ENCODE results near the gene PYDC2.
"Not testable (repeated sequence)": the region's sequence is repeated elsewhere in the genome, so short reads cannot be mapped to it uniquely, and the experiment has no call there.

PYDC2 gene

GRCh38 chr3:191470080-191470479 lies 9.1 kb downstream of the PYDC2 start:
- DNase-seq (ENCODE audit: low read depth in 4 of 4, low spot score in 1 of 4) = no peak

DNA sequence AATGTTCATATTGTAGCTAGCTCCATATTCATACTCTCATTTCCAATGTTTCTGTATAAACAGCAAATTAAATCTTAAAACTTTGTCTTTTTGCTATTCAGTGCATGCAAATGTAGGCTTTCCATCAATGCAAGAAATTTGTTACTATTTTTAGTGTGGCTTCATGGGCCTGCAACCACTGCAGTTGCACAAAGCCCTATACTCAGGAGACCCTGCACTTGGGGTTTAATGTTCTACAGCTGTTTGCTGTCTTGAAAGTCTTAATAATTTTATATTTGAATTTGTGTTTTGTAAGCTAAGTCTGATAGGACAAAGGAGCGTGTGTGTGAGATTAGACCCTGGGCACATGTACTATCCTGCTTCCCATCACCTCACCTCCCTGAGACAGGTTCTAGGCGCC lies 9.6 kb downstream of the PYDC2 start:
- DNase-seq (ENCODE audit: low read depth in 4 of 4, low spot score in 1 of 4) = no peak

DNA sequence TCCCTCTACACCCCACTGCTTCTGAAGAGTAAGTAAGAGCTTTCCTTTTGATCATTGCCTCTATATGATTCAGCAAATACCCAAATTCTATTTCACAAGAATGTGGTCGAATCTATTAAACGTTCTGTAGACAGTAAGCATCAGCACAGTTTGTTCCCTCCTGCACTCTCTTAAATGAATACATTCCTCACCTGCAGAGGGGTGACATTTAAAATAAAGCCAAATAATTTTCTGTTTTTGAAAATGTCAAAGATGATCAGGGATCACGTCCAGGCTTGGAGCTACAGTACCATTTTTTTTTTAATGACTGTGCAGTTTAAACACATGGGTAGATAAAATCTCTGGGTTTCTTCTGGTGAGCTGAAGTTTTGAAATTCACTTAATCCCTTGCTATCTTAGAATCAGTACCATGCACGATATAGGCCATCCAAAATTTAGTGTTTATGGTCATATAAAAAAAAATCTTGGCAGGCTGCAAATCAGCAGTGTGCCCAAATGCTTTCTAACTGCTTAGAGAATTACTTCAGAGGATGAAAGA lies 12.8 kb downstream of the PYDC2 start:
- no peak for DNase-seq (ENCODE audit: low read depth in 4 of 4, low spot score in 1 of 4)

GRCh38 chr3:191476066-191476772 lies 15.3 kb downstream of the PYDC2 start:
- no peak for DNase-seq (ENCODE audit: low read depth in 4 of 4, low spot score in 1 of 4)

DNA sequence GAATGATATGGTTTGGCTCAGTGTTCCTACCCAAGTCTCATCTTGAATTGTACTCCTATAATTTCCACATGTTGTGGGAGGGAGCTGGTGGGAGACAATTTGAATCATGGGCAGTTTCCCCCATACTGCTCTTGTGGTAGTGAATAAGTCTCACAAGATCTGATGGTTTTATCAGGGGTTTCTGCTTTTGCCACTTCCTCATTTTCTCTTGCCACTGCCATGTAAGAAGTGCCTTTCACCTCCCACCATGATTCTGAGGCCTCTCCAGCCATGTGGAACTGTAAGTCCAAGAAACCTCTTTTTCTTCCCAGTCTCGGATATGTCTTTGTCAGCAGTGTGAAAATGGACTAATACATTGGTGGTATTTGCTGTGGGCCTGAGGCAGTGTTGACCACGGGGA lies 23.0 kb downstream of the PYDC2 start:
- DNase-seq (ENCODE audit: low read depth in 4 of 4, low spot score in 1 of 4) = not testable (repeated sequence)

DNA sequence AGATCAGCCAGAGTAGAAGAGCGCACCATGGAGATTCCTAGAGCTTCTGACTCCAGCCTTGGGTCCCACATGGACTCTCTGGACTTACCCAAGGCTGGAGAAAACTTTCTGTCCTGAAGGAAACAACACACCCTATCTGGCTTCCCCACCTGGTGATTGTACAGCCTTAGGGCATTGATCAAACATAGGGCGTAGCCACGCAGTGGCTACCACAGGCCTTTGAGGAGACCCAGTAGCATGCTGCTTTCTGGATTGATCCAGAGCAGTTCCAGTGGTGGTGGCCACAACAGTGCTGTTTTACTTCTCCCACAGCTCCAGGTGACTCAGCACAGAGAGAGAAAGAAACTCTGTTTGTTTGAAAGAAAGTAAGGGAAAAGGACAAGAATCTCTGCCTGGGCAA lies 23.5 kb downstream of the PYDC2 start:
- DNase-seq (ENCODE audit: low read depth in 4 of 4, low spot score in 1 of 4) = no peak

GRCh38 chr3:191492601-191493000 lies 31.6 kb downstream of the PYDC2 start:
- DNase-seq (ENCODE audit: low read depth in 4 of 4, low spot score in 1 of 4) = no peak

DNA sequence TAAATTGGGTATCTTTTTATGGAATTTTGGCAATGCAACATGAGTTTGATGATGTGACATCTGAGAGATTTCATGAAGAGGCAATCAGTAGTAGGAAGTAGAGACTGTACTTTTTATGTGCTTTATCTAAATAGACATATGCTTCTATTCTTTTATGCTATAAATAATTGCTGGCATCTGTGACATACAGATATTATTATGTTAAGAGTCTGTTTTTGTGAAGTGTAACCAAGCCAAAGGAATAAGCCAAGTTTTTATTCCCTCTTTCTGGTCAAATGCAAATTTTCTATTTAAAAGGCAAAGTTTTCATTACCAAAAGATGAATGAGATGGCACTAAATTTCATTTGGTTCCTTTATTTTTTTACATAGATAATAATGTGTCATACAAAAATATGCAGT lies 32.4 kb downstream of the PYDC2 start:
- no peak for DNase-seq (ENCODE audit: low read depth in 4 of 4, low spot score in 1 of 4)

GRCh38 chr3:191499307-191500080 lies 38.5 kb downstream of the PYDC2 start:
- DNase-seq (ENCODE audit: low read depth in 4 of 4, low spot score in 1 of 4) = no peak

DNA sequence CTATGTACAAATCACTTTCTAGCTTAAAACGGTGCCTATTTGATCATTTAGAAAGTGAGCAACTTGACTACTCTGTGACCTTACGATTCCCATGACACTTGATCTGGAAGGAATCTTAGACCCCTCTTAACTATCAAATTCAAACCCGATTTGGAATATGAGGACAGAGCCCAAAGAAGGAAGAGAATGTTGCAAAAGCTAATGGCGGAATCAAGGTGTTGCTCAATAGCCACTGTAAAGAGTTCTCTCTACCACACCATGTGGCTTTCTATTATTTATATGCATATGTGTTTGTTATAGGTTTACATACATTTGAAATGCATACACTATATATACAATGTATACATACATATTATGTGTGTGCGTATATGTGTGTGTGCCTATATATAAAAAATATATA lies 39.9 kb downstream of the PYDC2 start:
- DNase-seq (ENCODE audit: low read depth in 4 of 4, low spot score in 1 of 4) = no peak

DNA sequence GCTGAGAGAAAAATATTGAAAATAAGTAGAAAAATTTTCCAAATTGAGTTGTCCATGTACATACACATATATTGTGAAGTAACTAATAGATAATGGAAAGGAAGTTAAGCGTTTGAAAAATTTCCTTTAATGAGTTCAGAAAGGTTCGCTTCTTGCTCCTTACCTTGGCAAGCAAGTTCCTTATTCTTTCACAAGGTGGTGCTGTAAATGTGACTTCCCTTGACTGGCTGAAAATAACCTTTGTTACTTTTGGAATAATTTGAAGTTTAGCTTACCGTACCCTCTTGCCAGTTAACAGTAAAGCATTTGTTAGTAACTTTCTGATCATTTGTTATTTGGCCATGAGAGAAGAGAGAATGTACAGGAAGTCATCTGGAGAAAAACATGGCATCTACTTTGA lies 41.6 kb downstream of the PYDC2 start:
- no peak for DNase-seq (ENCODE audit: low read depth in 4 of 4, low spot score in 1 of 4)

GRCh38 chr3:191509078-191509477 lies 48.1 kb downstream of the PYDC2 start:
- no peak for DNase-seq (ENCODE audit: low read depth in 4 of 4, low spot score in 1 of 4)
